ENCODE results near the gene TCEA3. TPM values are rescaled to one million over a fixed set of nuclear protein-coding genes. Genes with fewer than 3 reads are reported as not detected.

TCEA3 gene
- total RNA-seq, 4 donors from 2014 or later, result 39.5 to 49.1 (median 46.2) TPM

DNA sequence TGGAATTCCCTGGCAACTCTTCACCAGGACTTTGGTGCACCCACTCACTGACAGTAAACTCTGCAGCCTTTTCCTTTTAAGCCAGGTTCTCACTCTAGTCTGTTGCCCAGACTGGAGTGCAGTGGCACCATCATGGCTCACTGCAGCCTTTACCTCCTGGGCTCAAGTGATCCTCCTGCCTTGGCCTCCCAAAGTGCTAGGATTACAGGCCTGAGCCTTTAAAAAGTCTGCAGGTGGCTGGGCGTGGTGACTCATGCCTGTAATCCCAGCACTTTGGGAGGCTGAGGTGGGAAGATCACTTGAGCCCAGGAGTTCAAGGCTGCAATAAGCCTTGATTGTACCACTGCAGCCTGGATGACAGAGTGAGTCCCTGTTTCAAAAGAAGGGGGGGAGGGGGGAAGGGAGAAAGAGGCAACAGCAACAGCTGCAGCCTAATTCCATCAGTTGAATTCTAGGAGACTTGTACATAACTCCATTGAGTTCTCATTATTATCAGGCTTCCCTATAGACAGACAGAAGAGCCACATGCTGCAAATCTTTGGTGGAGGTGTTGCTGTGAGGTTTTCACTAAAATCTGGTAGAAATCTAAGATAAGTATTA lies 72.4 kb downstream of the TCEA3 start:
- no peak for TF ChIP-seq POLR2A (IDR thresholded peaks at IDR 0.05)
- TF ChIP-seq, protein P1, sequence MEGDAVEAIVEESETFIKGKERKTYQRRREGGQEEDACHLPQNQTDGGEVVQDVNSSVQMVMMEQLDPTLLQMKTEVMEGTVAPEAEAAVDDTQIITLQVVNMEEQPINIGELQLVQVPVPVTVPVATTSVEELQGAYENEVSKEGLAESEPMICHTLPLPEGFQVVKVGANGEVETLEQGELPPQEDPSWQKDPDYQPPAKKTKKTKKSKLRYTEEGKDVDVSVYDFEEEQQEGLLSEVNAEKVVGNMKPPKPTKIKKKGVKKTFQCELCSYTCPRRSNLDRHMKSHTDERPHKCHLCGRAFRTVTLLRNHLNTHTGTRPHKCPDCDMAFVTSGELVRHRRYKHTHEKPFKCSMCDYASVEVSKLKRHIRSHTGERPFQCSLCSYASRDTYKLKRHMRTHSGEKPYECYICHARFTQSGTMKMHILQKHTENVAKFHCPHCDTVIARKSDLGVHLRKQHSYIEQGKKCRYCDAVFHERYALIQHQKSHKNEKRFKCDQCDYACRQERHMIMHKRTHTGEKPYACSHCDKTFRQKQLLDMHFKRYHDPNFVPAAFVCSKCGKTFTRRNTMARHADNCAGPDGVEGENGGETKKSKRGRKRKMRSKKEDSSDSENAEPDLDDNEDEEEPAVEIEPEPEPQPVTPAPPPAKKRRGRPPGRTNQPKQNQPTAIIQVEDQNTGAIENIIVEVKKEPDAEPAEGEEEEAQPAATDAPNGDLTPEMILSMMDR (IDR thresholded peaks at IDR 0.05), result no peak
- intact Hi-C loops (cut with DNase I; ENCODE audit: low total_unique reads), result no loop called here
- DNase-seq (ENCODE audit: low spot score in 2 of 2), result no peak
- H3K4me3 ChIP-seq (ENCODE audit: low read depth, poor library complexity, severe bottlenecking), result no peak overlapping the region
- 83 to 89% methylated on average over 1 of the region's 1 CpG for WGBS, 2 donors

DNA sequence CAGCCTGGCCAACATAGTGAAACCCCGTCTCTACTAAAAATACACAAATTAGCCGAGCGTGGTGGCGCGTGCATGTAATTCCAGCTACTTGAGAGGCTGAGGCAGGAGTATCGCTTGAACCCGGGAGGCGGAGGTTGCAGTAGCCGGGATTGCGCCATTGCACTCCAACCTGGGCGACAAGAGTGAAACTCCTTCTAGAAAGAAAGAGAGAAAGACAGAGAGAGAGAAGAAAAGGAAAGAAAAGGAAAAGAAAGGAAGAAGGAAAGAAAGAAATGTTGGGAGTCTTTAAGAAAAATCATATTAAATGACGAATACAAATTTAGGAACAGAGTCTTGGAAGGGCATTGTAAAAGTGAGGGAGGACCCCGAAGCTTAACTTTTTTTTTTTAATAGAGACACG lies 78.6 kb downstream of the TCEA3 start:
- WGBS, 2 donors, result 96 to 97% methylated on average over 14 of the region's 14 CpGs
- no peak for DNase-seq (ENCODE audit: low spot score in 2 of 2)
- no peak overlapping the region for H3K4me3 ChIP-seq (ENCODE audit: low read depth, poor library complexity, severe bottlenecking)
- intact Hi-C loops (cut with DNase I; ENCODE audit: low total_unique reads), result no loop called here
- TF ChIP-seq POLR2A (IDR thresholded peaks at IDR 0.05), result no peak
- TF ChIP-seq, protein P1 (IDR thresholded peaks at IDR 0.05), result no peak

DNA sequence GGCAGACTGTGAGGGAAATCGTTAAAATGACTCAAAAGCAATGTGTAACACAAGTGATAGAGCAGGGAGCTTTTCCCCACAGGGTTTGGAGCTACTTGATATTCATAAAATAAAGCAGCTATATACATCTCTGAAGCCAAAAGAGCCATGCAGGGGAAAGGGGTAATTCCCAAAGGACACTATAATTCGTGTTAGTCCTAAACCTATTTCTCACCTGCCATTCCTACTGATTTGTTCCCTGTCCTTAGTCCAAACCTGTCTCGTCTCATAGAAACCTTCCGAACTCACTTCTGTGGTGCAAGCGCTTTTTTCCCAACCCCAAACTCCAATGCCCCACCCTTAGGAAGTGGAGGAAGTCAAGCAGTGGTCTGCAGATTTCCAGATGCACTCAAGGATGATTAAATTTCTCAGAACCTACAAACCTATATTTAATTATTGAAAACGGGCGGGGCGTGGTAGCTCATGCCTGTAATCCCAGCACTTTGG lies 79.5 kb downstream of the TCEA3 start:
- DNase-seq (ENCODE audit: low spot score in 2 of 2), result no peak
- H3K4me3 ChIP-seq (ENCODE audit: low read depth, poor library complexity, severe bottlenecking), result peak overlapping the region; percentile 30
- 19 to 32% methylated on average over 8 of the region's 8 CpGs for WGBS, 2 donors
- TF ChIP-seq, protein P1 (IDR thresholded peaks at IDR 0.05), result no peak
- TF ChIP-seq POLR2A (IDR thresholded peaks at IDR 0.05), result no peak
- intact Hi-C loops (cut with DNase I; ENCODE audit: low total_unique reads), result no loop called here

DNA sequence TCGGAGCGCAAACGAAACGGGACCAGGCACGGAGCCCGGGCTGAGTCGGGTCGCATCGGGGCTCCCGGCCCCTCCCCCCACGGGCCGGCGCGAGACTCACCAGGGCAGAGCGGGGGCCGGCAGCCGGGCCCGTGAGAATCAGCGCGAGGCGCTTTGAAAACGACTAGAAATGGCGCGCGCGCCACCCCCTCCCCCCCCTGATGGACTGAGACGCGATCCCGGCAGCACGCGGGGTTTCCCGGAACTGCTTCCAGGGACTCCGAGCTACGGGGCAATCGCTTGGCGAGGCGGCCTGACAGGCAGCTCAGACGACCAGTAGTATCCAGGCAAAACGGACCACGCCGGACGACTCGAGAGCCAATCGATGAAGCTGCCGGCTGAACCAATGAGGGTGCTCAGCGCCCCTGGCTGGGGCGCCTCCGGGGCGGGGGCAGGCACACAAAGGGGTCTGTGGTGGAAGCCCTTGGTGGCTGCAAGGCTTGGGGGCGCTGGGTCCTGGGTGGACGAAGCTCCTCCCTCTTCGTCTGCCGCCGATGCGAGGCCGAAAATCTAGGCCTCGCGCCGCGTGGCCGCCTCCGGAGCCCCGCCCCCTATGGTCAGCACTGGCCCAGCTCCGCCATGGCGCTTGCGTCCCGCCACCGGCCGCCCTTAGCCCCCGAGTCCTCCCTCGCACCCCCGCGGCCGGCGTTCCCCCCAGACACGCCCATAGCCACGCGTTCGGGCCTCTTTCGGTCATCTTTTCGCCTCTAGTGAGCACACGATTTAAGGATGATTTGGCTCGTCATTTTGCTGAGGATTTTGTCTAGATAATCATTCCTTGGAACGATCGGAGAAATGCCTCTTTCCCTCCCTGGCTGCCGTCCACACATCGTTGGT lies 80.2 kb downstream of the TCEA3 start, which contains the start of gene HNRNPR:
Gene HNRNPR (minus strand): TSS at position 174 of the 876 bp plus-strand sequence. CDS start 3,276 bp downstream, outside the sequence.
- DNase-seq (ENCODE audit: low spot score in 2 of 2), result peak; percentile 99 to 100

DNA sequence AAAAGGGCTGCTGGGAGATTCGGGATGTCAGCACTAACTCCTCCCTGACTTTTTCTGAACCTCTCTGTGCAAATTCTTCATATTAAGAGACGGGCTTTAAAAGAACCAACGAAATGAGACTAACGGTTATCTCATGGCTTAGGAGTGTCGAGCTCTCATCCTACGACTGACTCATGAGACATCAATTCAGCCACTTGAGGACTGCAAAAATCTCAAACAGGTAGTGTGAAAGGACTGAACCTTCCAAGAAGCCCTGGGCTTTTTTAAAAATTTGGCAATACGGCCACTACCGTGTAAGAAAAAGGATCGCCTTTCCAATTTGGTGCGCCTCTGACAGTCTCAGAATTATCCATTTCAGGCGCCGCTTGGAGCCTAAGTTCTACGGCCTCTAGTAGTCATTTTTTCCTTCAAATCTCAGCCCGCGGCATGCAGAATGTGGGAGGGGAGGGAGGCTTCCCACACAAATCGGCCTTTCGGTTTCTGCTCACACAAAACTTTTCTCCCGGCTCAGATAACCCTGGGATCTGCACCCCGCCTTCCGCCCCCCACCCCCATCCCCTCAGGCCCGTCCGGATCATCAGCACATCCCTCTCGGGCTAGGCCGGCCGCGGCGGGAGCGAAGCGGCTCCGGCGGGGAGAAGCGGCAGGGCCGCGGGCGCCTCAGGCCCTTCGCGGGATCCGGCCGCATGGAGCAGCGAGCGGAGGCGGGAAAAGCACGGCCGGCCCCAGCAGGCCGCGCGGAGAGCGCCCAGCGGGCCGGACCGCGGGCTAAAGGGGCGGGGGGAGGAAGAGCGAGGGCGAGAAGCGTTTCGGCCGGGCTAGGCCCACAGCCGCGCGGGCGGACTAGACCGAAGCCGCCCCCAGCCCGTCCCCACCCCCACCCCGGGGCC lies 81.1 kb downstream of the TCEA3 start:
- intact Hi-C loops (cut with DNase I; ENCODE audit: low total_unique reads), result no loop called here

More for the DNA sequence above, 80.2 kb downstream of the TCEA3 start, which contains the start of gene HNRNPR:
- 1% methylated on average over 52 to 86 of the region's 87 CpGs for WGBS, 2 donors
- TF ChIP-seq, protein P1 (IDR thresholded peaks at IDR 0.05), result no peak
- TF ChIP-seq POLR2A (IDR thresholded peaks at IDR 0.05), result peak in 1 of 2 donors; percentile 39
- peak within 1 kb of the TSS; percentile 91 for H3K4me3 ChIP-seq (ENCODE audit: low read depth, poor library complexity, severe bottlenecking)
- intact Hi-C loops (cut with DNase I; ENCODE audit: low total_unique reads), result no loop called here

More for the DNA sequence above, 81.1 kb downstream of the TCEA3 start:
- WGBS, 2 donors, result 0% methylated on average over 54 to 60 of the region's 66 CpGs
- H3K4me3 ChIP-seq (ENCODE audit: low read depth, poor library complexity, severe bottlenecking), result peak overlapping the region; percentile 91
- TF ChIP-seq, protein P1 (IDR thresholded peaks at IDR 0.05), result no peak
- TF ChIP-seq POLR2A (IDR thresholded peaks at IDR 0.05), result no peak
- no peak for DNase-seq (ENCODE audit: low spot score in 2 of 2)
